Mucosa of descending colon (tissue), 3 donors: ENCODE data around the gene RAB40A. TPM values are rescaled to one million over a fixed set of nuclear protein-coding genes. Genes with fewer than 3 reads are reported as not detected.

Source experiments
- ATAC-seq: fragments of 200-7000 bp; cut with Tn5 transposase; one replicate; pipeline ENCODE4 v1.9.1; 2020; ENCODE audit warnings: mild to moderate bottlenecking, moderate library complexity
- DNase-seq, 3 donors: peaks; one replicate each; pipeline ENCODE4 v3.0.0-alpha.2; 2020
- H3K36me3 ChIP-seq: fragments of 200-600 bp; one replicate; pipeline ENCODE4 v1.8.0; 2021; ENCODE audit warnings: low read depth, mild to moderate bottlenecking
- H3K4me1 ChIP-seq: fragments of 200-600 bp; one replicate; pipeline ENCODE4 v1.8.0; 2021; ENCODE audit warnings: low read depth, mild to moderate bottlenecking
- H3K4me3 ChIP-seq: fragments of 200-600 bp; one replicate; pipeline ENCODE4 v1.8.0; 2021; ENCODE audit warnings: mild to moderate bottlenecking
- H3K9me3 ChIP-seq: fragments of 200-600 bp; one replicate; pipeline ENCODE4 v1.8.0; 2021; ENCODE audit warnings: mild to moderate bottlenecking
- CTCF ChIP-seq: fragments of 200-600 bp; IDR thresholded peaks from one replicate; pipeline ENCODE4 v1.8.0; 2022; ENCODE audit warnings: antibody characterized with exemption, mild to moderate bottlenecking
- intact Hi-C, 2 donors: fragments of 100-400 bp; cut with DNase I in 1 of 2; cut with micrococcal nuclease in 1 of 2; formaldehyde crosslinking; loops; one replicate each; pipeline versions ENCODE4 v1.11.0 to v1.11.1; 2022; cut with DNase I, micrococcal nuclease
- total RNA-seq, 3 donors: library from RNA; stranded (reverse); fragmentation: NEBNext Ultra II Directional in 2 of 3; extraction: Animal tissue kit (Norgen Biotek cat#: 25700) in 2 of 3; gene quantifications; one replicate each; pipeline versions ENCODE4 v1.2.1 to v1.2.4, GENCODE V29; 2021 to 2023
- donor health status: DM: no; HTN: no; CAD: no; lungs with moderate emphysema.
- donor health status: DM: no; HTN: no; CAD: no.
- donor health status: DM: no; HTN: yes; CAD: no.

Gene RAB40A
- total RNA-seq, 3 donors from 2014 or later = 0.17 to 0.28 TPM; not detected in 1

- Histone ChIP-seq H3K4me3 (no peak overlapping the region), H3K36me3 (no peaks in the 10 kb centered on the region), H3K9me3 (no peaks in the 10 kb centered on the region), H3K4me1 (no peaks in the 10 kb centered on the region)
- DNase-seq (no peak), ATAC-seq (no peak)
- no peak for TF ChIP-seq CTCF
- intact Hi-C loops = no loop called here
Measured at GRCh38 chrX:103523605-103524004, 4.3 kb upstream of the RAB40A start.

DNA sequence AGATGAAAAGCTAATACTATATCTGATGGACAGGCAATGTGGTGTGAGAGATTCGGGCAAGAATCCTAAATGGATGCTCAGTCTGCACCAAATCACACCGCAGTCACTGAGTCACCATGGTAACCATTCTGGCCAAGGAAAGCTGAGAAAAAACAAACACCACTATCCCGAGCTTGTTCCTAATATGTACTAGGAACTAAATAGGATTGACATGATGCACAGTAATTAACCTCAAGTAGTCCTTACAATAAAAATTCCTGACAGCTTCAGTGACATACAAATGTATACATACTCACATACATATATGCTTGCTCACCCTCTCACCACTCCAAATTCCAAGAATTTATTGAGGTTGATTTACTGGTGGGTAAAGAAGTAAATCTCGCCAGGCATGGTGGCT is 1.1 kb upstream of the RAB40A start:
- Histone ChIP-seq H3K36me3 (no peaks in the 10 kb centered on the region), H3K4me1 (no peaks in the 10 kb centered on the region), H3K4me3 (no peak overlapping the region), H3K9me3 (no peaks in the 10 kb centered on the region)
- DNase-seq (no peak), ATAC-seq (no peak)
- no peak for TF ChIP-seq CTCF
- intact Hi-C loops = no loop called here

GRCh38 chrX:103518571-103518970 is 718 bp downstream of the RAB40A start:
- intact Hi-C loops = no loop called here
- H3K36me3 ChIP-seq = no peaks in the 10 kb centered on the region
- no peaks in the 10 kb centered on the region for H3K9me3 ChIP-seq
- H3K4me3 ChIP-seq = no peak overlapping the region
- H3K4me1 ChIP-seq = no peaks in the 10 kb centered on the region
- no peak for TF ChIP-seq CTCF
- DNase-seq = no peak
- no peak for ATAC-seq

GRCh38 chrX:103517246-103517645 is 2.0 kb downstream of the RAB40A start:
- no peak for TF ChIP-seq CTCF
- Histone ChIP-seq H3K4me1 (no peaks in the 10 kb centered on the region), H3K4me3 (no peak overlapping the region), H3K9me3 (no peaks in the 10 kb centered on the region), H3K36me3 (no peaks in the 10 kb centered on the region)
- ATAC-seq (no peak), DNase-seq (no peak)
- intact Hi-C loops = no loop called here

GRCh38 chrX:103513476-103514108 is 5.7 kb downstream of the RAB40A start:
- no peak for TF ChIP-seq CTCF
- no peaks in the 10 kb centered on the region for H3K4me1 ChIP-seq
- H3K4me3 ChIP-seq = no peak overlapping the region
- H3K36me3 ChIP-seq = no peaks in the 10 kb centered on the region
- DNase-seq (no peak), ATAC-seq (no peak)
- H3K9me3 ChIP-seq = no peaks in the 10 kb centered on the region
- intact Hi-C loops = no loop called here

GRCh38 chrX:103513067-103513466 is 6.2 kb downstream of the RAB40A start:
- Histone ChIP-seq H3K4me1 (no peaks in the 10 kb centered on the region), H3K4me3 (no peak overlapping the region), H3K36me3 (no peaks in the 10 kb centered on the region), H3K9me3 (no peaks in the 10 kb centered on the region)
- ATAC-seq = no peak
- no peak for DNase-seq
- TF ChIP-seq CTCF = no peak
- intact Hi-C loops = no loop called here
